Mucosa of gallbladder (tissue), 1 donor: ENCODE data around the gene BCAS1. TPM values are rescaled to one million over a fixed set of nuclear protein-coding genes. Genes with fewer than 3 reads are reported as not detected.
"Not testable (repeated sequence)": the region's sequence is repeated elsewhere in the genome, so short reads cannot be mapped to it uniquely, and the experiment has no call there.

Source experiments
- DNase-seq: peaks from one replicate; pipeline ENCODE4 v3.0.0-alpha.2; 2020; ENCODE audit warnings: low spot score
- total RNA-seq: library from RNA; stranded (reverse); gene quantifications from one replicate; pipeline ENCODE4 v1.2.1, GENCODE V29; 2021
- donor health status: DM: no; HTN: no; CAD: no.

BCAS1 gene
- total RNA-seq, 1 donor from 2014 or later = 13.2 TPM

- DNase-seq = peak; percentile 33
These were observed 50.8 kb downstream of the BCAS1 start for GRCh38 chr20:54019585-54019984.

- DNase-seq = no peak
These were observed 51.3 kb downstream of the BCAS1 start for GRCh38 chr20:54019127-54019526.

DNA sequence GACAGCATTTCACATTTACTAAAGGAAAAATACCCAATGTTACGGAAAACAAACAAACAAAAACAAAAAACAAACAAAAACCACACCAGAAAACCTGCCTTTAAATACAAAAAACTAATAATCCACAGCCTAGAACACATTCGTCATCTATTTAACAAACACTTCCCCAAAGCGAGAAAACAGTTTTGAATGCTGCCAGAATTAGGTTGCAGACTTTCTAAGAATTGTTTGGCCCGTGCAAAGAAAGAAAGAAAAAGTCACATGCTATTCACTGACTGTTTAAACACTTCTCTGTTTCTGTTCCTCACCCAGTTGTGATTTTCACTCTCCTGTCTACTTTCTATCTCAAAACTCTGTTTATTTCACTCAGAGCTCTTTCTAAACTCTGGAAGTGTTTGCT, 52.5 kb downstream of the BCAS1 start:
- DNase-seq = no peak

DNA sequence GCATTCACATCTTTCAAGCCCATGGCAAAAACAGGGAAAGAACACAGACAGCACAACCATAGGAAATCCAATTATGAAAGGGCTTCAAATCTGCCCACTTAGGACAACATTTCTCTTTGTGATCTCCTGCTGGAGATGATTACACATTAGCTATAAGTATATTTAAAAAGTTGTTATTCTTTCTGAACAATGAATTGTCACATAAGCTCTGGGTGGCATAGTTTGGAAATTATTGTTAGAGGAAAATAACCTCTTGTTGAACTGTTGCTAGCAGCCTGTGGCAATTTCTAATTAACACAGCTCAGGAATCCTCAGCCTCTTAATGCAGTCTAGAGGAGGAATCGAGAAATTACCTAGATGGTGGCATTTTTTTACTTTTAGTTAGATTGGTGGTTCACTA, 54.9 kb downstream of the BCAS1 start:
- no peak for DNase-seq

GRCh38 chr20:54014293-54014926, 56.0 kb downstream of the BCAS1 start:
- DNase-seq = no peak

DNA sequence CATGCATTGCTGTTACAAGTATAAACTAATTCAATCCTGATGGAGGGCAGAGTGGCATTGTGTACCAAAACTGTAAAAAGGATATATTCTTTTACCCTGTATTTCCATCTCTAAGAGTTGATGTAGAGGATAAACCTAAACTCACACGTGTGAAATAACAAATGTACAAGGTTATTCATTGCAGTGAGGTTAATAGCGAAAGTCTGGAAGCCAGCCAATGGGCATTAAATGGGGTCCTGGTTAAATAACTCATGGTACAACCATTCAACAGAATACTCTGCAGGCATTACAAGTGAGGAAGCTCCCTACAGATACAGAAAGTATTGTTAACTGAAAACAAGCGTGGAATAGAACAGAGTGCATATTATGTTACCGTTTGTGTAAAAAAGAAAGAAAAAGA, 56.9 kb downstream of the BCAS1 start:
- DNase-seq = no peak

GRCh38 chr20:54011346-54011745, 59.0 kb downstream of the BCAS1 start:
- DNase-seq = no peak

- not testable (repeated sequence) for DNase-seq
These were observed 64.2 kb downstream of the BCAS1 start for GRCh38 chr20:54006216-54006615.

DNA sequence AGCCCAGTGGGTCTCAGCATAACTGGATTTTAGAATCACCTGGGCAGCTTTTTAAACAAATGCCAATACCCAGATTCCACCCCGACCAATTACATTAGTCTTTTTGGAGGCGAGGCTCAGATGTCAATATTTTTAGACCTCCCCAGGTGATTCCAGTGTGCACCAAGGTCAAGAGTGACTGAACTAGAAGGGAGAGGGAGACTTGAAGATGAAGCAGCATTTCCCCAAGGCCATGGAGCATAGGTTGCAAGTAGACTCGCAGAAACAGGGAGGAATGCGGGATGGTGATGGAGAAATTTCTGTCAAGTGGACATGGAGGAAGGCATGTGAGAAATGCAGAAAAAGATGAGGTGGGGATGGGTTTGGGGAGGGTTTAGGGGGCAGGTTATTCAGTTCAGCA, 64.9 kb downstream of the BCAS1 start:
- no peak for DNase-seq

DNA sequence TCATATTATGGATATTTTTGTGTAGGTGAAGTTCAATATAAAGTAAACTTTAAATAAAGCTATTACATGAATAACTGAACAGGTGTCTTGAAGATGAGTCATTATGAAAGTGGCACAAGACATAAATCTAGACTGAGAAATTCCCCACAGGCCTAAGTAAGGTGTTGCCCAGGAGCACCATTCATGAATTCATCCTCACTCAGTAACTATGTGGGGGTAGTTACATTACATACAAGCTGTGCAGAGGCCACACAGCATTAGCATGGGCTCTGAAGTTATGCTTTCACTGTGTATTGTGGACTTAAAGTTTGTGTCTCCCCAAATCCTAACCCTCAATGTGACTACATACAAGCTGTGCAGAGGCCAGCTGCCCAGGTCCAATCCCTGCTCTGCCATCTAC, 65.9 kb downstream of the BCAS1 start:
- no peak for DNase-seq

DNA sequence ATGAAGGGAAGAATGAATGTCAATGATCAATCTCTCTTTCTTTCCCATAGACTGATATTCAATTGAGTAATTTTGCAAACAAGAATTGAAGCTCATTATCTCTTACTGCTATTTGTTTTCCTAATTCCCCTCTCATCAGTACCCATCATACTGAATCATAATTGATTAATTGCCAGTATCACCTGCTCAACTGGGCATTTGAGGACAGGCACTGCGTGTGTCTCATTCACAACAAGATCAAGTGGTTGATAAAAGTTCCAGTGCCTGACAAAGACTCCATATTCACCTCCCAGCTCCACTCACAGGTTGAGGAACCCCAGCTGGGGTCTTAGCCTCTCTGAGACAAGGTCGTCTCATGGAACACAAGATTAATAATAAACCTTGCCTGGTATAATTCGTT, 67.7 kb downstream of the BCAS1 start:
- no peak for DNase-seq

DNA sequence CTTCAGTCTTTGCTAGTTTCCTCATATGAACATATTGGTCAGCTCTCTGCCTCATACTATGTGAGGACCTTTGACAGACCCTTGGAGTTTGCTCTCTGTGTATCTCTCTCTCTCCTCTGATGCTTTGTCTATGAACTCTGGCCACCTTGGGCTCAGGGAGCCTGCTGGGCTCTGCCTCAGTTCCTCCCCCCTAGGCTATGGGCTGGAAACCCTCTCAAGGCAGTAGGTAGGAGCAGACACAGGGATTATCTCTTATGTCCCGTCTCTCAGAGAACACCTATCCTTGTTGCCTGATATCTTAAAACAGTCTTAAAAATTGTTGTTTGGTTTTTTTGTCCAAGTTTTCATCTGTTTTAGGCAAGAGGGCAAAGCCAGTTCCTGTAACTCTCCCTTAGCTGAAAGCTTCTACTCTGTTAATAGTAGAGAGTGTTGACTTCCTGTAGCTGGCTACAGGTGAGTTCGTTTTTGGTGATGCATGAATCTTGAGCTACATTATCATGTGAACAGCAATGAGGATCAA, 68.3 kb downstream of the BCAS1 start:
- DNase-seq = no peak

DNA sequence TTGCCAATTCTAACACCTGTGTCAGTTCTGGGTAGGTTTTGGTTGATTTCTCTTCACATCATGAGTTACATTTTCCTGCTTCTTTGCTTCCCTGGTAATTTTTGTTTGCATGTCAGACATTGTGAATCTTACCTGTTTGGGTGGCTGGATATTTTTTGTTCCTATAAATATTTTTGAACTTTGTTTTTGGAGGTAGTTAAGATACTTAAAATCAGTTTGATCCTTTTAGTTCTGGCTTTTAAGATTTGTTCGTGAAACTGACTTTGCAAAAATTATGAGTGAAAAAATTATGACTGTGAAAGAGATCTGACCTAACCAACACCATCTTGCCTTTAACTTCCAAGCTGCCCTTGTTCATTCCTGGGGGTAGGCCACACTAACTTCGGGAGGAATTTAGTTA, 69.5 kb downstream of the BCAS1 start:
- DNase-seq = no peak

GRCh38 chr20:54000262-54000661, 70.1 kb downstream of the BCAS1 start:
- DNase-seq = no peak

DNA sequence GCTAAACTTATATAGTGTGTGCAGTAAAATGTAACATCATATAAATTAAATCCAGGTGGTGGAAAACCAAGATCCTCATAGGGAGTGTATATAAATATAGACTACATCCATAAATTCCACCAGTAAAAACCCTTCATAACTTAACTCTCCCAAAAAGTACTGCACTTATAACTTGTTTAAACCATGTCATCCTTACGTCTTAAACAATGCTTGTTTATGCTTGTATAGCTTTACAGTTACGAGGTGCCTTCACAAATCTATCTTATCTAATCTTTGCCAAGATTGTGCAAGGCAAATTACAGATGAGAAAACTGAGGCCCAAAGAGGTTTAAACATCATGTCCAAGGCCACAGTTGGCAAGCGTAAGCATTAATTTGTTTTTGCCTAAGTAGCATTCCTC, 71.3 kb downstream of the BCAS1 start:
- no peak for DNase-seq

DNA sequence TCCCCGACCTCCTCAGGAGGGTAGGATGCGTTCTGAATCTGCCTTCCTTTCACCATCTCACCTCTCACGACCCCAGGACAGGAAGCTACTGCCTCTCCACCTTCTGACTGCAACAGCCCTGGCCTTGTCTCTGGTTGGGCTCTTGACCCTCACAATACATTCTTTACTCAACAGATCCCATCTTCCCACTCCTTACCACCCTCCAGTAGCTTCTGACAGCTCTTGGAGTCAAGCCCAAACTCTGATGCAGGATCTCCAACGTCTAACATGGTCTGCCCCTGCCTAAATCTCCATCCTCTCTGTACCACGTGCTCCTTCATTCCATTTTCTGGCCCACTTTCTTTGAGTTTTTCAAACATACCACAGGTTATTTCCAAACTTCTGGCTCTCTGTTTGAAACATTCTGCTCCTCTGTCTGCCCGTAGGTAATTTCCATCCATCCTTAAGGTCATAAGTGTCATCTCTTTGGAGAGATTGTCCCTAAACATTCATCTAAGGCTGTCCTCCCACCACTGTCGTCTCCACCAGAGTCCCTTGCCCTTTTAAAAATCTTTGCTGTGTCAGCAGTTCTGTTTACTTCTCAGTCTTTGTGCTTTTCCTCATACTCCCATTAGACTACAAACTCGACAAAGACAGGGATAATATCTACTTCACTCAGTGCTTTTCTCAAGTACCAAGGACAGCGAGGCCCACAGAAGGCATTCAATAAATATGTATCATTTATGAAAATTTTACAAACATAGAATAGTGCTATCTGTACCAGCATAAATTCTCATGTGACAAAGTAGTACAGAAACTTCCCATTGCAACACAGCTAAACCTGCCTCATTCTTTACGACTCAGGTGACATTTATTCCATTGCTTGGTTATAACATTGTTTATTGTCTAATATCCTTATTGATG, 73.6 kb downstream of the BCAS1 start:
- no peak for DNase-seq

GRCh38 chr20:53995949-53996348, 74.4 kb downstream of the BCAS1 start:
- DNase-seq = no peak

GRCh38 chr20:53994088-53994487, 76.3 kb downstream of the BCAS1 start:
- DNase-seq = no peak

DNA sequence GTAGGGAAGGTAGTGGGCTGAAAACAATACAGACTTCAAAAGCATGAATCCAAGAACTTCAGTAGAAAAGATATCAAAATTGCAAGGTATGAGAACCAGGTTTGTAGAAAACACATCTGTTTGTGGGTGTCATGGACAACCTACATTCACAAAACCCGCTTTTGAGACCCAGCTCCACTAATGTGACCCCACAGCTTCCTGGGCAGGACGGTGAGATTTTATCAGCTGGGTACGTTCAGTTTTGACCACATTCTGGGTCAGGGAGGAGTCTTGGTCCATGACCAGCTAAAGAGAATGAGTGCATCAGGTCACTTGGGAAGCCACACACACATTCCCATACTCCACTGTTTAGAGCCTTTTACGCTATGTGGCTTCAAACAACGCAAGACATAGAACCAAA, 77.1 kb downstream of the BCAS1 start:
- DNase-seq = no peak

DNA sequence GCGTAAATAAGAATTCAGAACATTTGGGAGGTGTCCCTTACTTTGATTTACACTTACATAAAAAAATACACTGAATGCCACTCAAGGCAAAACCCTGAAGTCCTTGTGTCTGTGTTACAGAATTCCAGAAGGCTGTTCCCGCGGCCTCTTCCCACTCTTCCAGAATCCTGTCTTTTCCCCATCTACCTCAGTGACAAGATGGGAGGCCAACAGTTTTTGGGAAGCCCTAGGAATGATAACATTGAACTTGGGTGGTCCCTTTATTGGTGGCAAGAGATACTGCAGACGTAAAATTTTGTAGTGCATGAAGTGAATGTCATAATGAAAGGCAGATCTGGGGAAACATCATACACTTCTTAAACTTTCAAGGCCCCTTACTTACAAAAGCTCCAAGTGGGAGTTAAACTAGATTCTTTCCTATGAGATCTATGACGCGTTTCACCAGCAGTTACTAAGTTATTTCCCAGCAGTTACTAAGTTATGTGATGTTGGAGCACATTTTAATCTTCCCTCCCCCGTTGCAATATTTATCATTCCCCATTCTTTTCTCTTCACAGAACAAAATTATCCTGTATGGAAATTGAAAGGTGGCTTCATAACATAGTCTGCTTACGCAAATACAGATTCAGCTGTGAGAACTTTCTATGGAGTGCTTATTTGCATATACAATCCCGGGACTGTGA, 79.5 kb downstream of the BCAS1 start:
- DNase-seq = no peak

- DNase-seq = no peak
These were observed 80.4 kb downstream of the BCAS1 start for GRCh38 chr20:53990003-53990402.

- no peak for DNase-seq
These were observed 81.0 kb downstream of the BCAS1 start for GRCh38 chr20:53989401-53989800.
